Activated CD8-positive, alpha-beta memory T cell treated with anti-CD3 and anti-CD28 coated beads, Interleukin-2, amount 50 U/mL, for 1 hour (primary cell): ENCODE measurements around the gene TMEM14A.
"Not testable (repeated sequence)": the region's sequence is repeated elsewhere in the genome, so short reads cannot be mapped to it uniquely, and the experiment has no call there.

Experiments used
- DNase-seq: peaks from one replicate; pipeline ENCODE4 v3.0.0-alpha.2; 2020; ENCODE audit errors: extremely low read depth

TMEM14A gene

GRCh38 chr6:52670502-52671409 lies at the start of gene TMEM14A:
Gene TMEM14A (plus strand): TSS chr6:52671113. CDS start chr6:52677103, 5,990 bp downstream.
- peak; percentile 71 for DNase-seq

DNA sequence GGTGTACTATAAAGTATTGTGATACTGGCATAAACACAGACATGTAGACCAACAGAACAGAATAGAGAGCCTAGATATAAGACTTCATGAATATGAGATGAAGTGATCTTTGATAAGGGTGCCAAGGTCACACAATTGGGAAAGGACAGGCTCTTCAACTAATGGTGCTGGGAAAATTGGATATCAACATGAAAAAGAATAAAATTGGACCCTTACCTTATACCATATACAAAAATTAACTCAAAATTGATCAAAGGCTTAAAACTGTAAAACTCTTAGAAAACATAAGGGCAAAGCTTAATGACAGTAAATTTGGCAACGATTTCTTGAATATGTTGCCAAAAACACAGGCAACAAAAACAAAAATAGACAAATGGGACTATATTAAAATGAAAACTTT lies 49.3 kb upstream of the TMEM14A start:
- DNase-seq = no peak

GRCh38 chr6:52622810-52623209 lies 48.1 kb upstream of the TMEM14A start:
- DNase-seq = no peak

DNA sequence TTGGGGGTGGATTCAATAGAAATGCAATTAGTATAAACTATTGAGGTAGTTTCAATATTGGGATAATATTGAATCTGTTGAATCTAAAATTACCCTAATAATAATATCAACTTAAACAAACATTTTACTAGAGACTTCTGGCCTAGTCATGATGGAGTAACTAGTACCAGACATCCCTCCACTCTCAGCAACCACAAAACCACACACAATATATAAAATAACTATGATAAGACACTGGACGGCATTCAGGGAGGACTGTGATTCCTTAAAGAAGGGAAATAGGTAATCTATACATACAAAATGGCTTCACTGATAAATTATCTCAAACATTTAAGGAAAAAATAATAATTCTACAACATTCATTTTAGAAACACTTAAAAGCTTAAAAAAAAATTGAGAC lies 38.9 kb upstream of the TMEM14A start:
- no peak for DNase-seq

GRCh38 chr6:52634211-52634610 lies 36.7 kb upstream of the TMEM14A start:
- DNase-seq = no peak

DNA sequence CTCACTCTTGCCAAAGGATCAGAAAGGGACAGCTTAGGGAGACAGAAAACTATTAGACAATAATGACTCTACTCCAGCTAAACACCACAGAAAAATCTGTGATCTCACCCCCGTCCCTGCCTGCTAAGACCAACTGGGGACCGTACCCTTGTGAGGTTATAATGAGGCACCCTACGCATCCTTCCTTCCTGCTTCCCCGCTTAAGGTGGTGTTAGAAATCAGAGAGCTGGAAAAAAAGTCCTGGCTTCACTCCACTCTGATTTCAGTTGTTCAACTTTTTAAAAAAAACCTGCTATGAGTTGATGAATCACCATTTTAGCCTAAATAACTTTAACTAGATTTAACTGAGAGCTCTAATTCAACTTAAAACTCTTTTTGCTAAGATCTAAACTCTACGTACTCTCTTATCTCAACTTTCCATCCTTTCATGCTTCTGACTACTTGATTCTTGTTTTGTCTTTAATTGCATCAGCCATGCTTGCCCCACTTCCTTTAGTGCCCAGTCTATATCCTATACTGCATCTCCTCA lies 35.8 kb upstream of the TMEM14A start:
- DNase-seq = no peak

DNA sequence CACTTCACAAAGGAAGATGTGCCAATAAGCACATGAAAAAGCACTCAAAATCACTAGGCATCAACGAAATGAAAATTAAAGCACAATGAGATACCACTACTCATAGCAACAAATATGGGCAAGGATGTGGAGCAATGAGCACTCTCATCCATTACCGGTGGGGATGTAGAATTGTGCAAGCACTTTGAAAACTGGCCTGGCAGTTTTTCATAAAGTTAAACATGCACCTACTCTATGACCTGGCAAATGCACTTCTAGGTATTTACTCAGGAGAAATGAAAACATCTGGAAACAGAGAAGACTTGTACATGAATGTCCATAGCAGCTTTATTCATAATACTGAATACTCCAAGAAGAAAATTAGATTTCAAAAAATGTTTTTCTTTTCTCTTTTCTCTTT lies 34.1 kb upstream of the TMEM14A start:
- no peak for DNase-seq

- DNase-seq = no peak
Measured at GRCh38 chr6:52639493-52639892, 31.4 kb upstream of the TMEM14A start.

GRCh38 chr6:52640170-52640569 lies 30.7 kb upstream of the TMEM14A start:
- no peak for DNase-seq

DNA sequence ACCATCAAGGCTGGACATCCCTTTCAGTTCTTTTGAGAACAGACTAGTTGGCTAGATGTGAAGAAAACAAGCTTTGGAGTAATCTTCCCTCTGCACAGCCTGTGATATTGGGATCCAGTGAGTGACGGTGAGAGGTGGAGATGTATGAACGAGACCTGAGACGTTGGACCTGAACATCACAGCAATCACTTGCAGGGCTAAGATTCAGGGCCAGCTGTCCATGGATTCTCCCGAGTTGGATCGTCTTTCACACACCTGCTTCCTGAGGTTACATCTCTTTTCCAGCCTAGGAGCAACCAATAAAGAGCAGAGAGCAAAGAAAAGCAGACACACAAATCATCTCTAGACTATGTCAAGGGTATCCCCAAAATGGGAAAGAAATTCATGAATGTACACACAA lies 30.0 kb upstream of the TMEM14A start:
- DNase-seq = no peak

GRCh38 chr6:52641388-52641787 lies 29.5 kb upstream of the TMEM14A start:
- no peak for DNase-seq

DNA sequence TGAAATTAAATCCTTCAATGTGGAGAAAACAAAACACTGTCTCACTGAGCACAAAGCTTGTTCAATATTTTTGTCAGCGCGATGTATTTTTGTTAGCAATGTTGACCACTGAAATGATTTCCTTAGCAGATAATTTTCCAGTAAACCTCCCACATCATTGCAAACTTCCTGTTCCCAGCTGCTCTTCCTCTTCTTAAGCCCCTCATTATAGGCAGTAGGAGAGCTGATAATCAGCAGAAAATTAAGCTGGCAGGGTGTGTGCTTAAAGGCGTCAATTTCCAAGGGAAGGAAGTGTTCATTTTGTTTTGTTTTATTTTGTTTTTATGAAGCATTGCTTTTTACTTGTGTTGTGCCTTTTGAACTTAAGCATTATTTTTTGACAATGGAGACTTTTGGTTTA lies 29.1 kb upstream of the TMEM14A start:
- DNase-seq = no peak

DNA sequence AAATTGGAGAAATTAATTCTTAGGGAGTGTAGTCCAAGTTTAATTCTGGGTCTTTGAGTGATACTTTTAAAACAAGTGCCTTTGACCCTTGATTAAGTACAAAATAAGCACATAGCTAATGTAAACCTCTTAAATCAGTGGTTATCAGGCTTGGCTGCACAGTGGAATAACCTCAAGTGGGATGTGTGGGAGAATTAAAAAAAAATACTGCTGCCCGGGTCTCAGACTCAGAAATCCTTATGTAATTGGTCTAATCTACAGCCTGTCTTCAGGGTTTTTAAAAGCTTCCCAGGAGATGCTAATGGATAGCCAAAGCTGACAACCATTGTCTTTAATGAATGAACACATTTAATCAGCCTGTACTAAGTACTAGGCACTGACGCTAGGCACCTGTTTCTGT lies 28.5 kb upstream of the TMEM14A start:
- no peak for DNase-seq

- no peak for DNase-seq
Measured at GRCh38 chr6:52643158-52643557, 27.8 kb upstream of the TMEM14A start.

- DNase-seq = no peak
Measured at GRCh38 chr6:52644253-52644652, 26.7 kb upstream of the TMEM14A start.

- no peak for DNase-seq
Measured at GRCh38 chr6:52645976-52646375, 24.9 kb upstream of the TMEM14A start.

DNA sequence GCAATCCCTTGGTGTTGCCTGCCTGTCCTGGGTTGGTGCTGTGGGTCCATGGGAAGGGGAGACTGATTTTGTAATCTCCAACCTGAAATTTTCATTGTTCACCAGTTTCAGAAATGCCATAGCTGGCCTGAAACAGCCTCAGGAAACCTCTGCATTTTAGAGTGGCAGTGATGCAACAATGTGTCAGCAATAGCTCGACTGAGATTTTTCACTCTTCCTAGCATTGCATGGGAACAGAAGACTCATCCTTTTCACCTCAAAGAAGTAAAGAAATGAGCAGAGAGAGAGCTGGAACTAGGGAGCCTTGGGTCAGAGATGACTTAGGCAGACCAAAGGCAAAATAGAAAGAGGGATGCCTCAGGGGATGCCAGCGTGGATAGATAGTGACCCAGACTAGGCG lies 23.7 kb upstream of the TMEM14A start:
- no peak for DNase-seq

DNA sequence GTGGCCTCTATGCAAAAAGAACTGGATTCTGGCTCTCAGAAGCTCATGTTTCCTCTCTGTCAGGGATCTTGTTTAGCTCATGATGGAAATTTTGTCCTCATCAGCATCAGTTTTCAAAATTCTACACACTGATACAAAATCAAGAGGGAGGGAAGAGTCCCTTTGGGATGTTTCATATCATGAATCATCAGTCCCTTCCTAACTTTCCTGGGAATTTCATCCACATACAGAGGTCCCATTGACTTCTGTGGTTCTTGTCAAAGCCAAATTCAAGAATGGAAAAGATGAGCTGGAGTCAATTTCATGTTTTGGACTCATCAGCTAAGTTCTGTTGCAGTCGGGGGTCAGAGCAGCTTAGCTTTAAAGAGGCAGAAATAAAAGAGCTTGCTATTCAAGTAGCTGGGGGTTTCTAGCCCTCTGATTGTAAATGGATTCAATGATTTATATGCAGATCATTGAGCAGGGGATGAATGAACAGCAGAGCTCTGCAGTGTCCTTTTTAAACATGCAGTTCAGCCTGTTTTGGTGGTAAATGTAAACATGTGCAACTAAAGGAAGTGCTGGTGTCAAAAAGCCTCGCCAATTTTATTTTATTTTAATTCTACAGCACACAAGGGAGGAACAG lies 21.3 kb upstream of the TMEM14A start:
- no peak for DNase-seq

DNA sequence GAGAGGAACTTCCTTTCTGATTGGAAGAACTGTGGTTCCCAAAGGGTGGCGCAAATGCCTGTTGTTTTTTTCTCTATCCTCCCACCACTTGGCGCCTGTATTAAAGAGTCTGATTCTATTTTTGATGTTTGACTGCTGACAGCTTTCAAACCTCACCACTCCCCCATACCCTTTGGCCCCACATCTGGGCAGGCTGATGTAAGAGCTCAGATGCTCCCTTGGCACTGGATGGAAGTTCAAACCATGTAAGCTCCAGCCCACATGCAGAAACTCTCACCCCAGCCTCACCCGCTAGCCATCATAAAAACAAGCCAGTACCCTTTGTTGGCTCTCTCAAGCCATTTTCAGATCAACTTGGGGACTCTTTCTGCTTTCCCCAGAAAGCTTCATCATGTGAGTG lies 20.0 kb upstream of the TMEM14A start:
- DNase-seq = no peak

GRCh38 chr6:52653151-52653550 lies 17.8 kb upstream of the TMEM14A start:
- DNase-seq = no peak

DNA sequence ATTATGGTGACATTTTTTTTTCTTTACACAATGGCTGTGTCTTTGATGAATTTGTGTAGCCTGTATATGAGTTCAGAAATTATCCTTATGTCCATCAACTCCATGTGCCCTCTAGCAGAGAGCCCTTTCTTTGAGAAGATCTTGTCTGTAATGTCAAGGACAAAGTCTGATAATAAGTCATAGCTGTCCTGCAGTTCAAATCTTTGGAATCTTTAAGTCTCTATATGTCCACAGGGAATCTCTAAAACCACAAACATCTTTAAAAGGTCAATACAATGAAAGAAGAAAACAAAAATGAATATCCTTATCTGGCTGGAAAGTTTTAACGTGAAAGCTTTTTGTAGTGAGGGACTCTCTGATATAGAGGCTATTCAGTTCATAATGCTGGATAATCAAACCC lies 16.9 kb upstream of the TMEM14A start:
- DNase-seq = no peak

- DNase-seq = no peak
Measured at GRCh38 chr6:52654592-52654991, 16.3 kb upstream of the TMEM14A start.

DNA sequence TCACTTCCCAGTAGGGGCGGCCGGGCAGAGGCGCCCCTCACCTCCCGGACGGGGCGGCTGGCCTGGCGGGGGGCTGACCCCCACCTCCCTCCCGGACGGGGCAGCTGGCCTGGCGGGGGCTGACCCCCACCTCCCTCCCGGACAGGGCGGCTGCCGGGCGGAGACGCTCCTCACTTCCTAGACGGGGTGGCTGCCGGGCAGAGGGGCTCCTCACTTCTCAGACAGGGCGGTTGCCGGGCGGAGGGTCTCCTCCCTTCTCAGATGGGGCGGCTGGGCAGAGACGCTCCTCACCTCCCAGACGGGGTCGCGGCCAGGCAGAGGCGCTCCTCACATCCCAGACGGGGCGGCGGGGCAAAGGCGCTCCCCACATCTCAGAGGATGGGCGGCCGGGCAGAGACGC lies 15.0 kb upstream of the TMEM14A start:
- not testable (repeated sequence) for DNase-seq
